ENCODE measurements around the gene KLC3.

Gene KLC3

DNA sequence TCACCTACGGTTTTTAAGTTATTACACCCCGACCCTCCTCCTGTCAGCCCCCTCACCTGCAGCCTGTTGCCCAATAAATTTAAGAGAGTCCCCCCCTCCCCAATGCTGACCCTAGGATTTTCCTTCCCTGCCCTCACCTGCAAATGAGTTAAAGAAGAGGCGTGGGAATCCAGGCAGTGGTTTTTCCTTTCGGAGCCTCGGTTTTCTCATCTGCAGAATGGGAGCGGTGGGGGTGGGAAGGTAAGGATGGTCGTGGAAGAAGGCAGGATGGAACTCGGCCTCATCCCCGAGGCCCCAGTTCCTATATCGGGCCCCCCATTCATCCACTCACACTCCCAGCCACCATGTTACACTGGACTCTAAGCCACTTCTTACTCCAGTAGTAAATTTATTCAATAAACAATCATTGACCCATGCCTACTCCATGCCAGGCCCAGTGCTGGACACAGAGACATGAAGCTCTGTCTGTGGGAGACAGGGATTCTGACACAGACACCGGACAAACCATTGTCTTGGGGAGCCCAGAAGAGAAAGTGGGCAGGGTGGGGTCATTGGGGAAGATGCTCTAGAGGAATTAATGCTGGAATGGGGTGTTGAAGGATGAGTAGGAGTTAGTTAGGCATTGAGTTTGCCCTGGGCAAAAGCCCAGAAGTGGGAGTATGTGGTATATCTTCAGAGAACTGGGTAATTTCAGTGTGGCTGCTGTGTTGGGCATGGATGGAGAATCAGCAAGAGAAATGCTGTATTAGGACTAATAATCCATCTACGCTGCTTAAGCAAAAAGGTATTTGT is 37.1 kb upstream of the KLC3 start:
- TF ChIP-seq ZFP3 (CRISPR knock-in tag; IDR thresholded peaks at IDR 0.05) (peak; percentile 95), CSDC2 (CRISPR knock-in tag; IDR thresholded peaks at IDR 0.05) (no peak)
- ATAC-seq: no peak

DNA sequence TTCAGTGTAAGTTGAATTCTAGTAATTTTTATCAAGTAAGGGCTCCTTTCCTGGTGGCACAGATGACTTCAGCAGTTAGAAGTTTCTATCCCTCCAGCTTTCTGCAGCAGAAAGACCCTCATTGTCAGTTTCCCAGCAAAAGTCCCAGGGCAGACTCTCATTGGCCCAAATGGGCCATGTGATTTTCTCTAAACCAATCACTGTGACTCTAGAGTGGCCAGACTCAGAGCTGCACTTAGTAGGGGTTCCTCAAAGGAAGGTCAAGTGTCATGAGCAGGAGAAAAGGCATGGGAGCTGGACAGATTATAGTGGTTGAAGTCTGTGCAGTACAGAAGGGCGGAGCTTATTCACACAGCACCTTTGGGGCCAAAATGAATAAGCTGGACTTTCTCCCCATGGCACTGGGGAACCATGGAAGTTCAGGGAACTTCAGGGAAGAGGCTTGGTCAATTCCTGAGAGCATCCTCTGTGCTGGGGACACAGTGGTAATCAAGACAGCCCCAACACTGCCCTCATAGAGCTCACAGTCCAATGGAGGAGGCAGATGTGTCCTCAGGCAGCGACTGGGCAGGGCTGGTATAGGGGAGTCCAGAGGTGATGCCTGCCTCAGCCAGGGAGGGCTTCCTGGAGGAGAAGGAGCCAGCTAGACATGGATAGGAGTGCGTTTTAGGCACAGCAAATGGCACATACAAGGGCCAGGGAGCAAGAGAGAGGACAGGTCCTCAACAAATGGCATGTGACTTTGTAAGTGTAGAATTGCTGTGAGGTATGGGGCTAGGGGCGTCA is 36.2 kb upstream of the KLC3 start:
- TF ChIP-seq, protein P1, sequence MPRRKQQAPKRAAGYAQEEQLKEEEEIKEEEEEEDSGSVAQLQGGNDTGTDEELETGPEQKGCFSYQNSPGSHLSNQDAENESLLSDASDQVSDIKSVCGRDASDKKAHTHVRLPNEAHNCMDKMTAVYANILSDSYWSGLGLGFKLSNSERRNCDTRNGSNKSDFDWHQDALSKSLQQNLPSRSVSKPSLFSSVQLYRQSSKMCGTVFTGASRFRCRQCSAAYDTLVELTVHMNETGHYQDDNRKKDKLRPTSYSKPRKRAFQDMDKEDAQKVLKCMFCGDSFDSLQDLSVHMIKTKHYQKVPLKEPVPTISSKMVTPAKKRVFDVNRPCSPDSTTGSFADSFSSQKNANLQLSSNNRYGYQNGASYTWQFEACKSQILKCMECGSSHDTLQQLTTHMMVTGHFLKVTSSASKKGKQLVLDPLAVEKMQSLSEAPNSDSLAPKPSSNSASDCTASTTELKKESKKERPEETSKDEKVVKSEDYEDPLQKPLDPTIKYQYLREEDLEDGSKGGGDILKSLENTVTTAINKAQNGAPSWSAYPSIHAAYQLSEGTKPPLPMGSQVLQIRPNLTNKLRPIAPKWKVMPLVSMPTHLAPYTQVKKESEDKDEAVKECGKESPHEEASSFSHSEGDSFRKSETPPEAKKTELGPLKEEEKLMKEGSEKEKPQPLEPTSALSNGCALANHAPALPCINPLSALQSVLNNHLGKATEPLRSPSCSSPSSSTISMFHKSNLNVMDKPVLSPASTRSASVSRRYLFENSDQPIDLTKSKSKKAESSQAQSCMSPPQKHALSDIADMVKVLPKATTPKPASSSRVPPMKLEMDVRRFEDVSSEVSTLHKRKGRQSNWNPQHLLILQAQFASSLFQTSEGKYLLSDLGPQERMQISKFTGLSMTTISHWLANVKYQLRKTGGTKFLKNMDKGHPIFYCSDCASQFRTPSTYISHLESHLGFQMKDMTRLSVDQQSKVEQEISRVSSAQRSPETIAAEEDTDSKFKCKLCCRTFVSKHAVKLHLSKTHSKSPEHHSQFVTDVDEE (CRISPR knock-in tag; IDR thresholded peaks at IDR 0.05): no peak
- TF ChIP-seq ZFP3 (CRISPR knock-in tag; IDR thresholded peaks at IDR 0.05): peak; percentile 88
- TF ChIP-seq GLIS3 (CRISPR knock-in tag; IDR thresholded peaks at IDR 0.05): no peak
- TF ChIP-seq, protein P2, sequence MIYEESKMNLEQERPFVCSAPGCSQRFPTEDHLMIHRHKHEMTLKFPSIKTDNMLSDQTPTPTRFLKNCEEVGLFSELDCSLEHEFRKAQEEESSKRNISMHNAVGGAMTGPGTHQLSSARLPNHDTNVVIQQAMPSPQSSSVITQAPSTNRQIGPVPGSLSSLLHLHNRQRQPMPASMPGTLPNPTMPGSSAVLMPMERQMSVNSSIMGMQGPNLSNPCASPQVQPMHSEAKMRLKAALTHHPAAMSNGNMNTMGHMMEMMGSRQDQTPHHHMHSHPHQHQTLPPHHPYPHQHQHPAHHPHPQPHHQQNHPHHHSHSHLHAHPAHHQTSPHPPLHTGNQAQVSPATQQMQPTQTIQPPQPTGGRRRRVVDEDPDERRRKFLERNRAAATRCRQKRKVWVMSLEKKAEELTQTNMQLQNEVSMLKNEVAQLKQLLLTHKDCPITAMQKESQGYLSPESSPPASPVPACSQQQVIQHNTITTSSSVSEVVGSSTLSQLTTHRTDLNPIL (CRISPR knock-in tag; IDR thresholded peaks at IDR 0.05; ENCODE audit: low read depth): no peak
- peak; percentile 9; the same call in 1 of the 3 replicates for ATAC-seq

DNA sequence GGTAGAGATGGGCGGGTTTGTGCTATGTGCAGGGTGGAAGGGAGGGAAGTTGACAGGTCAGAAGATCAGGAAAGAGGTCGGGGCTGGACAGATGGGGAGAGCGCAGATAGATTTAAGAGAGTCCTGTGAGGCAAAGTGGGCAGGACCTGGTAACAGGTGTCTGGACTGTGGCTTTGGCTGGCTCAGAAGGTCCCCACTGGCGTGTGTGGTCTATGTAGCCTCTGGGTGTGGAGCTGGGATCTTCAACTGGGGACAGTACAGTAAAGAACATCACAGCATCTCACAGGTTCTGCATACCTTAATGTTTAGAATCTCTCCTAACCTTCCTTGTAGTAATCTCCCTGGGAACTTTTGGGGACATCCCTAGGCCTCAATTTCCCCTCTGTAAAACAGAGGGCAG is 35.5 kb upstream of the KLC3 start:
- TF ChIP-seq ZNF565 (CRISPR knock-in tag; conservative IDR thresholded peaks at IDR 0.05; ENCODE audit: low read depth) (no peak), SNAI2 (CRISPR knock-in tag; IDR thresholded peaks at IDR 0.05) (no peak), RARB (CRISPR knock-in tag; IDR thresholded peaks at IDR 0.05) (no peak), OSR1 (CRISPR knock-in tag; IDR thresholded peaks at IDR 0.05) (no peak), ZC3H10 (CRISPR knock-in tag; IDR thresholded peaks at IDR 0.05) (no peak), GLIS3 (CRISPR knock-in tag; IDR thresholded peaks at IDR 0.05) (no peak), ZNF8 (CRISPR knock-in tag; IDR thresholded peaks at IDR 0.05) (no peak)
- TF ChIP-seq, protein P3, sequence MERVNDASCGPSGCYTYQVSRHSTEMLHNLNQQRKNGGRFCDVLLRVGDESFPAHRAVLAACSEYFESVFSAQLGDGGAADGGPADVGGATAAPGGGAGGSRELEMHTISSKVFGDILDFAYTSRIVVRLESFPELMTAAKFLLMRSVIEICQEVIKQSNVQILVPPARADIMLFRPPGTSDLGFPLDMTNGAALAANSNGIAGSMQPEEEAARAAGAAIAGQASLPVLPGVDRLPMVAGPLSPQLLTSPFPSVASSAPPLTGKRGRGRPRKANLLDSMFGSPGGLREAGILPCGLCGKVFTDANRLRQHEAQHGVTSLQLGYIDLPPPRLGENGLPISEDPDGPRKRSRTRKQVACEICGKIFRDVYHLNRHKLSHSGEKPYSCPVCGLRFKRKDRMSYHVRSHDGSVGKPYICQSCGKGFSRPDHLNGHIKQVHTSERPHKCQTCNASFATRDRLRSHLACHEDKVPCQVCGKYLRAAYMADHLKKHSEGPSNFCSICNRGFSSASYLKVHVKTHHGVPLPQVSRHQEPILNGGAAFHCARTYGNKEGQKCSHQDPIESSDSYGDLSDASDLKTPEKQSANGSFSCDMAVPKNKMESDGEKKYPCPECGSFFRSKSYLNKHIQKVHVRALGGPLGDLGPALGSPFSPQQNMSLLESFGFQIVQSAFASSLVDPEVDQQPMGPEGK (CRISPR knock-in tag; IDR thresholded peaks at IDR 0.05; ENCODE audit: borderline replicate concordance): no peak
- ATAC-seq: peak; percentile 17

DNA sequence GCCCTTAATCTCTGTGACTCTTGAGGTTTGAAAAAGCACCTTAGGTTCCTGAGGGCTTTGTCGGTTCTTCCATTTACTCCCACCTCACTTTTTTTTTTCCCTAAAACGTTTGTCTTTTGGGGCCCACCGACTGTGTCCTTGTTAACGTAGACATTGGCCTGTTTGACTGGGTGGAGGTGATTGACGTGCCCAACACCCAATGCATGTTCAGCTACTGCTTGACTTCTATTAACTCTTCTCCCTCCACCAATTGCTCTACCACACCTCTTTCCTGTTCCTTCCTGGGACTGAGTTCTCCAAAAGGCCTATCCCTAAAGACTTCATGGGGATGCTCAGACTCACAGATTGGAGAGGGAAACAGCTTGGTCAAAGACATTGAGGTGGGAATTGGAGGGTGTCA is 35.1 kb upstream of the KLC3 start:
- peak; percentile 31; the same call in 2 of the 3 replicates for ATAC-seq
- no peak for TF ChIP-seq GLIS3 (CRISPR knock-in tag; IDR thresholded peaks at IDR 0.05)
- TF ChIP-seq, protein P4, sequence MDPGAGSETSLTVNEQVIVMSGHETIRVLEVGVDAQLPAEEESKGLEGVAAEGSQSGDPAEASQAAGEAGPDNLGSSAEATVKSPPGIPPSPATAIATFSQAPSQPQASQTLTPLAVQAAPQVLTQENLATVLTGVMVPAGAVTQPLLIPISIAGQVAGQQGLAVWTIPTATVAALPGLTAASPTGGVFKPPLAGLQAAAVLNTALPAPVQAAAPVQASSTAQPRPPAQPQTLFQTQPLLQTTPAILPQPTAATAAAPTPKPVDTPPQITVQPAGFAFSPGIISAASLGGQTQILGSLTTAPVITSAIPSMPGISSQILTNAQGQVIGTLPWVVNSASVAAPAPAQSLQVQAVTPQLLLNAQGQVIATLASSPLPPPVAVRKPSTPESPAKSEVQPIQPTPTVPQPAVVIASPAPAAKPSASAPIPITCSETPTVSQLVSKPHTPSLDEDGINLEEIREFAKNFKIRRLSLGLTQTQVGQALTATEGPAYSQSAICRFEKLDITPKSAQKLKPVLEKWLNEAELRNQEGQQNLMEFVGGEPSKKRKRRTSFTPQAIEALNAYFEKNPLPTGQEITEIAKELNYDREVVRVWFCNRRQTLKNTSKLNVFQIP (CRISPR knock-in tag; IDR thresholded peaks at IDR 0.05; ENCODE audit: borderline replicate concordance, low read depth): no peak
- no peak for TF ChIP-seq ISL1 (CRISPR knock-in tag; IDR thresholded peaks at IDR 0.05)
- no peak for TF ChIP-seq ESRRG (CRISPR knock-in tag; IDR thresholded peaks at IDR 0.05)
- TF ChIP-seq ZNF565 (CRISPR knock-in tag; conservative IDR thresholded peaks at IDR 0.05; ENCODE audit: low read depth): no peak
- no peak for TF ChIP-seq OSR1 (CRISPR knock-in tag; IDR thresholded peaks at IDR 0.05)
- no peak for TF ChIP-seq ZNF8 (CRISPR knock-in tag; IDR thresholded peaks at IDR 0.05)
- TF ChIP-seq, protein P3 (CRISPR knock-in tag; IDR thresholded peaks at IDR 0.05; ENCODE audit: borderline replicate concordance): no peak
- TF ChIP-seq ARNTL (CRISPR knock-in tag; IDR thresholded peaks at IDR 0.05; ENCODE audit: borderline replicate concordance, low read depth): no peak
- TF ChIP-seq PPARA (CRISPR knock-in tag; IDR thresholded peaks at IDR 0.05; ENCODE audit: borderline replicate concordance): no peak
- TF ChIP-seq ZNF70 (CRISPR knock-in tag; IDR thresholded peaks at IDR 0.05): no peak
- no peak for TF ChIP-seq TOX (CRISPR knock-in tag; IDR thresholded peaks at IDR 0.05; ENCODE audit: borderline replicate concordance)
- TF ChIP-seq, protein P1 (CRISPR knock-in tag; IDR thresholded peaks at IDR 0.05): no peak
- TF ChIP-seq BACH2 (CRISPR knock-in tag; IDR thresholded peaks at IDR 0.05; ENCODE audit: borderline replicate concordance): no peak
- TF ChIP-seq ZFP30 (CRISPR knock-in tag; IDR thresholded peaks at IDR 0.05): no peak

All from SK-N-SH treated with all-trans-retinoic acid at 6 μM for 48 hours (cell line).